Neutrophil (primary cell): ENCODE measurements around the gene DZIP1.
A peak's percentile ranks its signal among the peaks of the same experiment; 100 is the strongest.

ENCODE experiments used
- H3K27ac ChIP-seq: fragments of 200-600 bp; sonication (generic); 2 replicates; pipeline ENCODE4 v1.5.1; 2016; ENCODE audit warnings: mild to moderate bottlenecking, moderate library complexity
- H3K27me3 ChIP-seq: fragments of 200-600 bp; sonication (generic); 2 replicates; pipeline ENCODE4 v1.6.0; 2016; ENCODE audit warnings: mild to moderate bottlenecking
- H3K36me3 ChIP-seq: fragments of 200-600 bp; sonication (generic); 2 replicates; pipeline ENCODE4 v1.5.1; 2017
- H3K4me1 ChIP-seq, 2 experiments: fragments of 200-600 bp in 1 of 2; sonication (generic) in 1 of 2; 1 replicate in 1 of 2; 2 replicates in 1 of 2; pipeline versions ENCODE4 v1.5.1 to v1.6.1; 2013 to 2016; ENCODE audit warnings: low read depth in 1 of 2, low read length in 1 of 2, mild to moderate bottlenecking in 1 of 2, moderate library complexity in 1 of 2; ENCODE audit not compliant: control insufficient read depth in 1 of 2, insufficient read depth in 1 of 2
- H3K4me3 ChIP-seq, 2 experiments: fragments of 200-600 bp in 1 of 2; sonication (generic) in 1 of 2; 1 replicate in 1 of 2; 2 replicates in 1 of 2; pipeline ENCODE4 v1.5.1; 2013 to 2016; ENCODE audit warnings: low read depth in 1 of 2, low read length in 1 of 2, mild to moderate bottlenecking in 1 of 2, moderate library complexity in 1 of 2
- H3K9me3 ChIP-seq: fragments of 200-600 bp; sonication (generic); 2 replicates; pipeline ENCODE4 v1.5.1; 2016
- CTCF ChIP-seq: fragments of 200-600 bp; sonication (generic); IDR thresholded peaks from 2 replicates; pipeline ENCODE4 v1.5.1; 2016; ENCODE audit warnings: antibody characterized with exemption

The DZIP1 gene

GRCh38 chr13:95553581-95554385 lies 90.7 kb downstream of the DZIP1 start:
- Histone ChIP-seq H3K9me3 (no peaks in the 10 kb centered on the region), H3K27ac (no peak overlapping the region), H3K27me3 (peaks cover 39% of the 10 kb centered on the region), H3K4me1 (peaks cover 20 to 27% of the 10 kb centered on the region in 2 experiments), H3K4me3 (peak overlapping the region; percentile 38 to 52), H3K36me3 (no peaks in the 10 kb centered on the region)
- TF ChIP-seq CTCF: no peak

GRCh38 chr13:95552539-95553441 lies 91.7 kb downstream of the DZIP1 start, which contains the start of gene CLDN10:
CLDN10 (plus strand) TSS chr13:95552720; CDS start chr13:95552754, 34 bp downstream.
- no peak for TF ChIP-seq CTCF
- H3K27me3 ChIP-seq: peaks cover 39% of the 10 kb centered on the region
- H3K4me3 ChIP-seq: peak within 1 kb of the TSS; percentile 38 to 52
- H3K36me3 ChIP-seq: no peaks in the 10 kb centered on the region
- no peaks in the 10 kb centered on the region for H3K9me3 ChIP-seq
- H3K4me1 ChIP-seq: peaks cover 20 to 27% of the 10 kb centered on the region in 2 experiments
- H3K27ac ChIP-seq: no peak within 1 kb of the TSS

- H3K4me3 ChIP-seq: peak overlapping the region; percentile 38 to 52
- no peaks in the 10 kb centered on the region for H3K36me3 ChIP-seq
- H3K9me3 ChIP-seq: no peaks in the 10 kb centered on the region
- H3K4me1 ChIP-seq: peaks cover 20 to 27% of the 10 kb centered on the region in 2 experiments
- H3K27me3 ChIP-seq: peaks cover 39% of the 10 kb centered on the region
- TF ChIP-seq CTCF: no peak
- H3K27ac ChIP-seq: no peak overlapping the region
Measured at GRCh38 chr13:95552208-95552538, 92.3 kb downstream of the DZIP1 start.

- Histone ChIP-seq H3K4me3 (no peak overlapping the region), H3K36me3 (no peaks in the 10 kb centered on the region), H3K9me3 (no peaks in the 10 kb centered on the region), H3K4me1 (peaks cover 2 to 7% of the 10 kb centered on the region in 2 experiments), H3K27me3 (peaks cover 18% of the 10 kb centered on the region), H3K27ac (no peak overlapping the region)
- TF ChIP-seq CTCF: no peak
Measured at GRCh38 chr13:95547531-95548167, 96.9 kb downstream of the DZIP1 start.

- no peaks in the 10 kb centered on the region for H3K4me1 ChIP-seq
- H3K27ac ChIP-seq: no peak overlapping the region
- peaks cover 11% of the 10 kb centered on the region for H3K27me3 ChIP-seq
- no peak for TF ChIP-seq CTCF
- H3K4me3 ChIP-seq: no peak overlapping the region
- no peaks in the 10 kb centered on the region for H3K9me3 ChIP-seq
- H3K36me3 ChIP-seq: no peaks in the 10 kb centered on the region
Measured at GRCh38 chr13:95546919-95547318, 97.6 kb downstream of the DZIP1 start.
